WTC11 (cell line): Measurements from ENCODE around the gene KIF2A. TPM values are rescaled to one million over a fixed set of nuclear protein-coding genes. Genes with fewer than 3 reads are reported as not detected.

Experiments
- ATAC-seq: fragments of 200-7000 bp; cut with Tn5 transposase; 2 replicates; pipeline ENCODE4 v1.10.0; 2021; ENCODE audit warnings: mild to moderate bottlenecking, moderate library complexity
- CTCF ChIA-PET: fragments of 300-600 bp; sonication (Branson Sonifier 250); formaldehyde crosslinking; loops from one replicate; lab custom pipeline; 2021; ENCODE audit warnings: antibody characterized with exemption; lab: Charles Lee
- POLR2A ChIA-PET: fragments of 350-600 bp; sonication (Branson Sonifier 250); formaldehyde crosslinking; loops from one replicate; lab custom pipeline; 2021; ENCODE audit warnings: antibody characterized with exemption; lab: Charles Lee
- DNase-seq: peaks from one replicate; pipeline ENCODE4 v3.0.0; 2021; ENCODE audit warnings: low spot score
- H3K27ac Mint-ChIP-seq: 2 replicates; pipeline ENCODE4 v1.8.0; 2021; ENCODE audit warnings: mixed read lengths
- H3K27me3 Mint-ChIP-seq: 2 replicates; pipeline ENCODE4 v1.8.0; 2021; ENCODE audit warnings: low read depth, mild to moderate bottlenecking, moderate library complexity, mixed read lengths
- H3K36me3 Mint-ChIP-seq: 2 replicates; pipeline ENCODE4 v1.8.0; 2021; ENCODE audit warnings: mixed read lengths
- H3K4me1 Mint-ChIP-seq: 2 replicates; pipeline ENCODE4 v1.8.0; 2022; ENCODE audit warnings: mixed read lengths
- H3K4me3 Mint-ChIP-seq: 2 replicates; pipeline ENCODE4 v1.8.0; 2021; ENCODE audit warnings: mild to moderate bottlenecking, moderate library complexity, mixed read lengths
- H3K9me3 Mint-ChIP-seq: 2 replicates; pipeline ENCODE4 v1.8.0; 2021; ENCODE audit warnings: mixed read lengths
- ATF3 ChIP-seq: sonication (generic); formaldehyde crosslinking; conservative IDR thresholded peaks from 2 replicates; pipeline ENCODE4 v1.8.1; 2022; ENCODE audit warnings: mild to moderate bottlenecking, missing genetic modification reagents
- CDX4 ChIP-seq: fragments of 250-450 bp; sonication (Bioruptor Pico); IDR thresholded peaks from 2 replicates; pipeline ENCODE4 v1.9.0; 2021; ENCODE audit warnings: moderate library complexity, mild to moderate bottlenecking, inconsistent platforms, borderline replicate concordance
- CREB1 ChIP-seq: sonication (generic); formaldehyde crosslinking; IDR thresholded peaks from 2 replicates; pipeline ENCODE4 v1.8.0; 2023; ENCODE audit warnings: mild to moderate bottlenecking, missing genetic modification reagents
- EMX1 ChIP-seq: fragments of 250-450 bp; sonication (Bioruptor Pico); IDR thresholded peaks from 2 replicates; pipeline ENCODE4 v1.8.0; 2021; ENCODE audit warnings: mild to moderate bottlenecking
- FOXP4 ChIP-seq: sonication (generic); formaldehyde crosslinking; IDR thresholded peaks from 2 replicates; pipeline ENCODE4 v1.8.0; 2022; ENCODE audit warnings: mild to moderate bottlenecking, missing genetic modification reagents
- GABPB1 ChIP-seq: sonication (generic); formaldehyde crosslinking; IDR thresholded peaks from 2 replicates; pipeline ENCODE4 v1.8.1; 2023; ENCODE audit warnings: mild to moderate bottlenecking, missing genetic modification reagents
- HMGA2 ChIP-seq: fragments of 250-450 bp; sonication (Bioruptor Pico); IDR thresholded peaks from 2 replicates; pipeline ENCODE4 v1.4.0; 2021; ENCODE audit warnings: mild to moderate bottlenecking, moderate library complexity
- JUN ChIP-seq: sonication (generic); formaldehyde crosslinking; IDR thresholded peaks from 2 replicates; pipeline ENCODE4 v1.8.0; 2023; ENCODE audit warnings: mild to moderate bottlenecking, missing genetic modification reagents
- MLX ChIP-seq: sonication (generic); formaldehyde crosslinking; IDR thresholded peaks from 2 replicates; pipeline ENCODE4 v1.8.1; 2023; ENCODE audit warnings: mild to moderate bottlenecking, missing genetic modification reagents, moderate library complexity
- NR3C1 ChIP-seq: sonication (generic); formaldehyde crosslinking; conservative IDR thresholded peaks from 2 replicates; pipeline ENCODE4 v1.8.1; 2023; ENCODE audit warnings: low read depth, mild to moderate bottlenecking, missing genetic modification reagents
- PREB ChIP-seq: sonication (generic); formaldehyde crosslinking; IDR thresholded peaks from 2 replicates; pipeline ENCODE4 v1.8.1; 2022; ENCODE audit warnings: mild to moderate bottlenecking, missing genetic modification reagents, moderate library complexity, borderline replicate concordance
- RELA ChIP-seq: sonication (generic); formaldehyde crosslinking; IDR thresholded peaks from 2 replicates; pipeline ENCODE4 v1.8.1; 2022; ENCODE audit warnings: missing genetic modification reagents, mild to moderate bottlenecking, borderline replicate concordance
- STAT6 ChIP-seq: sonication (generic); formaldehyde crosslinking; conservative IDR thresholded peaks from 2 replicates; pipeline ENCODE4 v1.8.1; 2023; ENCODE audit warnings: mild to moderate bottlenecking, low read depth, missing genetic modification reagents, moderate library complexity
- TEAD4 ChIP-seq: sonication (generic); formaldehyde crosslinking; IDR thresholded peaks from 2 replicates; pipeline ENCODE4 v1.8.0; 2022; ENCODE audit warnings: mild to moderate bottlenecking, missing genetic modification reagents
- ZBTB21 ChIP-seq: sonication (generic); formaldehyde crosslinking; IDR thresholded peaks from 2 replicates; pipeline ENCODE4 v1.8.1; 2023; ENCODE audit warnings: mild to moderate bottlenecking, missing genetic modification reagents, borderline replicate concordance
- ZBTB43 ChIP-seq: sonication (generic); formaldehyde crosslinking; IDR thresholded peaks from 2 replicates; pipeline ENCODE4 v1.8.1; 2023; ENCODE audit warnings: mild to moderate bottlenecking, missing genetic modification reagents
- ZNF317 ChIP-seq: sonication (generic); formaldehyde crosslinking; IDR thresholded peaks from 2 replicates; pipeline ENCODE4 v1.8.1; 2023; ENCODE audit warnings: low read depth, mild to moderate bottlenecking, moderate library complexity, missing genetic modification reagents, borderline replicate concordance
- ZNF423 ChIP-seq: fragments of 250-450 bp; sonication (Bioruptor Pico); IDR thresholded peaks from 2 replicates; pipeline ENCODE4 v2.1.2; 2022; ENCODE audit warnings: mild to moderate bottlenecking, moderate library complexity
- ZNF512 ChIP-seq: sonication (generic); formaldehyde crosslinking; IDR thresholded peaks from 2 replicates; pipeline ENCODE4 v1.8.1; 2022; ENCODE audit warnings: missing genetic modification reagents, borderline replicate concordance
- total RNA-seq: library from RNA; stranded (reverse); gene quantifications from 3 replicates; pipeline ENCODE4 v1.2.3, GENCODE V29; 2021
- TF ChIP-seq, protein P1 (sequence below): sonication (generic); formaldehyde crosslinking; IDR thresholded peaks from 2 replicates; pipeline ENCODE4 v1.8.0; 2022; ENCODE audit warnings: mild to moderate bottlenecking, missing genetic modification reagents
- TF ChIP-seq, protein P2 (sequence below): sonication (generic); formaldehyde crosslinking; IDR thresholded peaks from 2 replicates; pipeline ENCODE4 v1.8.1; 2023; ENCODE audit warnings: mild to moderate bottlenecking, moderate library complexity, missing genetic modification reagents

Gene KIF2A
- total RNA-seq, 1 experiment from 2014 or later, result 77.8 TPM

- Mint-ChIP-seq H3K4me3 (no peak overlapping the region), H3K9me3 (peaks cover 9% of the 10 kb centered on the region), H3K27me3 (no peaks in the 10 kb centered on the region), H3K36me3 (peaks cover 2% of the 10 kb centered on the region), H3K27ac (no peak overlapping the region), H3K4me1 (no peaks in the 10 kb centered on the region)
- no peak for DNase-seq
- ChIA-PET CTCF (no interaction called here), POLR2A (no interaction called here)
- ATAC-seq, result no peak
- no peak for TF ChIP-seq ZBTB21 (CRISPR knock-in tag)
- no peak for TF ChIP-seq FOXP4 (CRISPR knock-in tag)
- no peak for TF ChIP-seq HMGA2 (CRISPR knock-in tag)
- TF ChIP-seq EMX1 (CRISPR knock-in tag), result no peak
- TF ChIP-seq GABPB1 (CRISPR knock-in tag), result no peak
- no peak for TF ChIP-seq ZNF512
- no peak for TF ChIP-seq CDX4
- TF ChIP-seq JUN (CRISPR knock-in tag), result no peak
- TF ChIP-seq, protein P1, sequence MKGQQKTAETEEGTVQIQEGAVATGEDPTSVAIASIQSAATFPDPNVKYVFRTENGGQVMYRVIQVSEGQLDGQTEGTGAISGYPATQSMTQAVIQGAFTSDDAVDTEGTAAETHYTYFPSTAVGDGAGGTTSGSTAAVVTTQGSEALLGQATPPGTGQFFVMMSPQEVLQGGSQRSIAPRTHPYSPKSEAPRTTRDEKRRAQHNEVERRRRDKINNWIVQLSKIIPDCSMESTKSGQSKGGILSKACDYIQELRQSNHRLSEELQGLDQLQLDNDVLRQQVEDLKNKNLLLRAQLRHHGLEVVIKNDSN (CRISPR knock-in tag), result no peak
- no peak for TF ChIP-seq RELA (CRISPR knock-in tag)
- TF ChIP-seq ATF3 (CRISPR knock-in tag), result no peak
- TF ChIP-seq ZNF317 (CRISPR knock-in tag), result no peak
Observed at GRCh38 chr5:62419609-62420008, 113.6 kb downstream of the KIF2A start.

GRCh38 chr5:62421414-62421813 is 115.4 kb downstream of the KIF2A start:
- Mint-ChIP-seq H3K9me3 (peaks cover 9% of the 10 kb centered on the region), H3K27me3 (no peaks in the 10 kb centered on the region), H3K4me3 (no peak overlapping the region), H3K4me1 (peaks cover 2% of the 10 kb centered on the region; the same call in 1 of the 2 replicates), H3K27ac (no peak overlapping the region), H3K36me3 (peaks cover 4% of the 10 kb centered on the region)
- ChIA-PET CTCF (no interaction called here), POLR2A (interaction anchor here (1.0 kb wide), 1 partner anchor 9 kb away, joined by 3 read pairs; the partner anchor contains the start of gene IPO11)
- TF ChIP-seq ZBTB43 (CRISPR knock-in tag), result no peak
- TF ChIP-seq CREB1, result no peak
- no peak for TF ChIP-seq NR3C1 (CRISPR knock-in tag)
- no peak for TF ChIP-seq PREB
- TF ChIP-seq, protein P2, sequence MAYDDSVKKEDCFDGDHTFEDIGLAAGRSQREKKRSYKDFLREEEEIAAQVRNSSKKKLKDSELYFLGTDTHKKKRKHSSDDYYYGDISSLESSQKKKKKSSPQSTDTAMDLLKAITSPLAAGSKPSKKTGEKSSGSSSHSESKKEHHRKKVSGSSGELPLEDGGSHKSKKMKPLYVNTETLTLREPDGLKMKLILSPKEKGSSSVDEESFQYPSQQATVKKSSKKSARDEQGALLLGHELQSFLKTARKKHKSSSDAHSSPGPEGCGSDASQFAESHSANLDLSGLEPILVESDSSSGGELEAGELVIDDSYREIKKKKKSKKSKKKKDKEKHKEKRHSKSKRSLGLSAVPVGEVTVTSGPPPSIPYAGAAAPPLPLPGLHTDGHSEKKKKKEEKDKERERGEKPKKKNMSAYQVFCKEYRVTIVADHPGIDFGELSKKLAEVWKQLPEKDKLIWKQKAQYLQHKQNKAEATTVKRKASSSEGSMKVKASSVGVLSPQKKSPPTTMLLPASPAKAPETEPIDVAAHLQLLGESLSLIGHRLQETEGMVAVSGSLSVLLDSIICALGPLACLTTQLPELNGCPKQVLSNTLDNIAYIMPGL, result no peak
- no peak for TF ChIP-seq ATF3 (CRISPR knock-in tag)
- TF ChIP-seq STAT6 (CRISPR knock-in tag), result no peak
- no peak for TF ChIP-seq TEAD4 (CRISPR knock-in tag)
- no peak for TF ChIP-seq MLX (CRISPR knock-in tag)
- no peak for TF ChIP-seq ZNF423
- ATAC-seq (no peak), DNase-seq (no peak)
